Measurements from ENCODE around the gene ZNF722. TPM values are rescaled to one million over a fixed set of nuclear protein-coding genes. Genes with fewer than 3 reads are reported as not detected.

The ZNF722 gene
- total and polyA plus RNA-seq, 9 of the 15 experiments (the other 6 are each of a cell fraction or from before 2014, with no cell fraction given): not detected

- no peak overlapping the region for H3K4me3 ChIP-seq
- DNase-seq (ENCODE audit: extremely low read depth in 1 of 4, low spot score in 3 of 4) (no peak), ATAC-seq (no peak), FAIRE-seq (no peak)
- ChIA-PET CTCF (ENCODE audit: low intra/inter-chr PET ratio) (no interaction called here), POLR2A (no interaction called here)
- H3K9ac ChIP-seq (ENCODE audit: insufficient read depth in 1 of 2, low read depth in 2 of 2, low read length in 2 of 2): no peak overlapping the region
- H3K4me2 ChIP-seq (ENCODE audit: insufficient read depth, low read length): no peak overlapping the region
- H3K9me3 ChIP-seq (replicated peaks; ENCODE audit: control insufficient read depth, insufficient read depth, low read depth, low read length): no peaks in the 10 kb centered on the region
- no TSS peak for BruUV-seq (replicated peaks)
- H2AFZ ChIP-seq (ENCODE audit: low read depth, low read length): no peak overlapping the region
- no peaks in the 10 kb centered on the region for H4K20me1 ChIP-seq (replicated peaks; ENCODE audit: control insufficient read depth, insufficient read depth, low read length)
- H3K9me1 ChIP-seq (ENCODE audit: control insufficient read depth, insufficient read depth, low read length): no peaks in the 10 kb centered on the region
- no peaks in the 10 kb centered on the region for H3K4me1 ChIP-seq (replicated peaks in 1 of 2; ENCODE audit: control insufficient read depth in 2 of 2, insufficient read depth in 2 of 2, low read length in 2 of 2)
- H3K27ac ChIP-seq (ENCODE audit: extremely low read depth, low read depth, low read length): no peak overlapping the region
- H3K36me3 ChIP-seq (ENCODE audit: control insufficient read depth, insufficient read depth, low read length): no peaks in the 10 kb centered on the region
- intact Hi-C loops (cut with micrococcal nuclease): no loop called here
- no peaks in the 10 kb centered on the region for H3K27me3 ChIP-seq (ENCODE audit: control insufficient read depth in 2 of 2, insufficient read depth in 2 of 2, low read length in 2 of 2)
- WGBS (ENCODE audit: insufficient coverage, low coverage, missing lambda C conversion rate): 2% methylated on average over 3 of the region's 3 CpGs
- in situ Hi-C loops (cut with MboI): no loop called here
- H3K79me2 ChIP-seq (ENCODE audit: control insufficient read depth, insufficient read depth, low read length): no peaks in the 10 kb centered on the region
- no peak for TF ChIP-seq ZNF584 (CRISPR knock-in tag; IDR thresholded peaks at IDR 0.05; ENCODE audit: low read depth)
- TF ChIP-seq KDM4B (IDR thresholded peaks at IDR 0.05; ENCODE audit: borderline replicate concordance in 2 of 2, low read depth in 1 of 2): no peak
- TF ChIP-seq CBX1 (IDR thresholded peaks at IDR 0.05; ENCODE audit: low read depth): no peak
- TF ChIP-seq ZNF318 (IDR thresholded peaks at IDR 0.05; ENCODE audit: borderline replicate concordance in 1 of 2, low read depth in 1 of 2): no peak
- TF ChIP-seq POLR2G (IDR thresholded peaks at IDR 0.05; ENCODE audit: low read depth, low read length): no peak
- TF ChIP-seq SP2 (IDR thresholded peaks at IDR 0.05; ENCODE audit: extremely low read depth, low read depth, low read length, poor library complexity, severe bottlenecking): no peak
- no peak for TF ChIP-seq ZNF695 (CRISPR knock-in tag; IDR thresholded peaks at IDR 0.05)
- TF ChIP-seq ZNF347 (CRISPR knock-in tag; IDR thresholded peaks at IDR 0.05; ENCODE audit: low read depth): no peak
- TF ChIP-seq SMARCB1 (IDR thresholded peaks at IDR 0.05; ENCODE audit: insufficient read length, low read depth): no peak
- TF ChIP-seq PRDM10 (IDR thresholded peaks at IDR 0.05; ENCODE audit: partially characterized antibody): no peak
These were observed 36.7 kb downstream of the ZNF722 start for GRCh38 chr7:64035388-64035787.

Measured in K562 (cell line).